Right forelimb (tissue), 1 donor: ENCODE measurements around the gene TWF2.

Experiments
- DNase-seq: peaks from one replicate; pipeline ENCODE4 v3.0.0-alpha.2; 2018

Gene TWF2

GRCh38 chr3:52198643-52199608 lies 40.0 kb downstream of the TWF2 start:
- no peak for DNase-seq

GRCh38 chr3:52197842-52198625 lies 40.9 kb downstream of the TWF2 start, which contains the start of gene ALAS1:
Gene ALAS1, plus strand, starts transcription at chr3:52198160. Its CDS starts 1,082 bp downstream, at chr3:52199242.
- DNase-seq = peak; percentile 96

- no peak for DNase-seq
These were observed 41.5 kb downstream of the TWF2 start for GRCh38 chr3:52197499-52197841.

GRCh38 chr3:52196977-52197376 lies 42.0 kb downstream of the TWF2 start:
- peak; percentile 37 for DNase-seq

- DNase-seq = no peak
These were observed 43.1 kb downstream of the TWF2 start for GRCh38 chr3:52195823-52196331.

GRCh38 chr3:52195291-52195597 lies 43.7 kb downstream of the TWF2 start:
- DNase-seq = no peak

GRCh38 chr3:52194485-52195290 lies 44.3 kb downstream of the TWF2 start:
- DNase-seq = no peak

- DNase-seq = no peak
These were observed 45.9 kb downstream of the TWF2 start for GRCh38 chr3:52193065-52193464.

- no peak for DNase-seq
These were observed 47.3 kb downstream of the TWF2 start for GRCh38 chr3:52191663-52192062.

- no peak for DNase-seq
These were observed 48.5 kb downstream of the TWF2 start for GRCh38 chr3:52190294-52191074.

- no peak for DNase-seq
These were observed 50.4 kb downstream of the TWF2 start for GRCh38 chr3:52188556-52188955.

GRCh38 chr3:52186729-52187128 lies 52.2 kb downstream of the TWF2 start:
- no peak for DNase-seq

- DNase-seq = no peak
These were observed 53.1 kb downstream of the TWF2 start for GRCh38 chr3:52185837-52186236.

- no peak for DNase-seq
These were observed 53.6 kb downstream of the TWF2 start for GRCh38 chr3:52185311-52185710.

- no peak for DNase-seq
These were observed 54.3 kb downstream of the TWF2 start for GRCh38 chr3:52184690-52185089.

GRCh38 chr3:52183786-52184445 lies 55.0 kb downstream of the TWF2 start:
- DNase-seq = no peak

- DNase-seq = no peak
These were observed 56.3 kb downstream of the TWF2 start for GRCh38 chr3:52182691-52183090.

- DNase-seq = no peak
These were observed 56.8 kb downstream of the TWF2 start for GRCh38 chr3:52182196-52182595.

- no peak for DNase-seq
These were observed 57.4 kb downstream of the TWF2 start for GRCh38 chr3:52181543-52181942.
